ENCODE data around the gene PDGFA. TPM values are rescaled to one million over a fixed set of nuclear protein-coding genes. Genes with fewer than 3 reads are reported as not detected.

The PDGFA gene
- total and polyA plus RNA-seq, 12 donors: 14.3 to 38.5 (median 24.2) TPM

GRCh38 chr7:557558-557881 is 37.9 kb upstream of the PDGFA start:
- Histone ChIP-seq H3K4me3 (no peak overlapping the region), H3K4me1 (peaks cover 0 to 17% (median 0%) of the 10 kb centered on the region in 9 donors), H3K36me3 (no peaks in the 10 kb centered on the region), H3K27ac (peak overlapping the region in 3 of 10 donors; percentile 13 to 75 (median 51)), H3K27me3 (no peaks in the 10 kb centered on the region), H3K9me3 (peaks cover 0 to 5% (median 0%) of the 10 kb centered on the region in 11 donors)
- WGBS, 2 donors: 70% methylated on average over 12 of the region's 12 CpGs
- TF ChIP-seq CTCF (IDR thresholded peaks at IDR 0.05): no peak
- ATAC-seq (peak in 6 of 8 donors; percentile 40 to 71 (median 64)), DNase-seq (peak in 1 of 2 donors; percentile 25)
- intact Hi-C loops (cut with DNase I): no loop called here

GRCh38 chr7:556837-557557 is 37.4 kb upstream of the PDGFA start:
- WGBS, 2 donors: 91 to 93% methylated on average over 32 of the region's 32 CpGs
- Histone ChIP-seq H3K9me3 (peaks cover 0 to 5% (median 0%) of the 10 kb centered on the region in 11 donors), H3K4me3 (no peak overlapping the region), H3K27ac (peak overlapping the region in 3 of 10 donors; percentile 13 to 75 (median 51)), H3K4me1 (peaks cover 0 to 17% (median 0%) of the 10 kb centered on the region in 9 donors), H3K36me3 (no peaks in the 10 kb centered on the region), H3K27me3 (no peaks in the 10 kb centered on the region)
- ATAC-seq: peak in 2 of 8 donors; percentile 5 to 9
- intact Hi-C loops (cut with DNase I): no loop called here
- TF ChIP-seq CTCF (IDR thresholded peaks at IDR 0.05): no peak
- no peak for DNase-seq

- H3K4me3 ChIP-seq: no peak overlapping the region
- ATAC-seq (no peak), DNase-seq (no peak)
- H3K27ac ChIP-seq: peak overlapping the region in 1 of 10 donors; percentile 51
- H3K4me1 ChIP-seq: peaks cover 0 to 17% (median 0%) of the 10 kb centered on the region in 9 donors
- 83 to 86% methylated on average over 30 of the region's 30 CpGs for WGBS, 2 donors
- no peak for TF ChIP-seq CTCF (IDR thresholded peaks at IDR 0.05)
- no peaks in the 10 kb centered on the region for H3K36me3 ChIP-seq
- H3K9me3 ChIP-seq: peaks cover 0 to 5% (median 0%) of the 10 kb centered on the region in 11 donors
- intact Hi-C loops (cut with DNase I): no loop called here
- H3K27me3 ChIP-seq: no peaks in the 10 kb centered on the region
Observed at GRCh38 chr7:556291-556826, 36.7 kb upstream of the PDGFA start.

GRCh38 chr7:555551-556160 is 36.0 kb upstream of the PDGFA start:
- Histone ChIP-seq H3K36me3 (no peaks in the 10 kb centered on the region), H3K4me3 (no peak overlapping the region), H3K4me1 (peaks cover 0 to 17% (median 0%) of the 10 kb centered on the region in 9 donors), H3K27ac (no peak overlapping the region), H3K27me3 (no peaks in the 10 kb centered on the region), H3K9me3 (peaks cover 0 to 5% (median 0%) of the 10 kb centered on the region in 11 donors)
- ATAC-seq (no peak), DNase-seq (no peak)
- no peak for TF ChIP-seq CTCF (IDR thresholded peaks at IDR 0.05)
- intact Hi-C loops (cut with DNase I): no loop called here
- WGBS, 2 donors: 95 to 96% methylated on average over 18 of the region's 18 CpGs
